HG02852 (cell line): ENCODE data around the gene ANXA10.
A peak's percentile ranks its signal among the peaks of the same experiment; 100 is the strongest.
"Not testable (repeated sequence)": the region's sequence is repeated elsewhere in the genome, so short reads cannot be mapped to it uniquely, and the experiment has no call there.

Experiments used
- ATAC-seq: cut with Tn5 transposase; IDR thresholded peaks from one replicate; pipeline ENCODE4 v1.9.1; 2021; ENCODE audit warnings: mild to moderate bottlenecking, moderate library complexity; ENCODE audit not compliant: unreplicated experiment

Gene ANXA10

DNA sequence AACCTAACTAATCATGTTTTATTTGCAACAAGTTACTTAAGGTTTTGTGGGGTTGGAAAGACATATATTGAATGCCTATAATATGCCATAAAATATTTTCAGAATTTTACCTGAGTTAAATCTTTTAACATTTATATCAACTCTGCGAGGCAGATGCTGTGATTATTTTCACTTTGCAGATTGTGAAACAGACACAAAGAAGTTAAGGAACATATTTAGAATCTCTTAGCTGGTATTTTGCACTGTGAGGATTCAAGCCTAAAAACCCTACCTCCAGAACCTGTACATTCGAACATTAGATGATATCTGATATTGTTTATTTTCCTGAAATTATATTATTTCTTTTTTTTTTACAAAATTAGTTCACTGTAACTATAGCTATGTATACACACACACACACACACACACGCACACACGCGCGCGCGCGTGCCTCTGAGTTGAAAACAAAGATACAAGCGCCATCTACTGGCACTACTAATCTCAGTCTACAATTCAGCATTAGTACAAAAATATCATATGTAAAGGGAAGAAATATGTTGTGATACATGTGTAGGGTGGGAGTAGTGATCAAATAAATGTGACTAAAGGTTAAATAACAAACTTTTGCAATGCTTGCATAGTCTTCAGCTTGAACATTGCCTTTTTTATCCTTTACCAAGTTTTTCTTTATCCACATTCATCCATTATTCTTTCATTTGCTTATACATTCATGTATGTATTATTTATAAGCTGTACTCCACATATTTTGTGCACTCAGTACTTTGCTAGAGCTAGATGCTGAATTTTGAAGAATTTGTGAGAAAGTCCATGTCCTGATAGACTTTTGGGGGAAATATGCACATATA is 61.5 kb downstream of the ANXA10 start:
- ATAC-seq: peak; percentile 89

DNA sequence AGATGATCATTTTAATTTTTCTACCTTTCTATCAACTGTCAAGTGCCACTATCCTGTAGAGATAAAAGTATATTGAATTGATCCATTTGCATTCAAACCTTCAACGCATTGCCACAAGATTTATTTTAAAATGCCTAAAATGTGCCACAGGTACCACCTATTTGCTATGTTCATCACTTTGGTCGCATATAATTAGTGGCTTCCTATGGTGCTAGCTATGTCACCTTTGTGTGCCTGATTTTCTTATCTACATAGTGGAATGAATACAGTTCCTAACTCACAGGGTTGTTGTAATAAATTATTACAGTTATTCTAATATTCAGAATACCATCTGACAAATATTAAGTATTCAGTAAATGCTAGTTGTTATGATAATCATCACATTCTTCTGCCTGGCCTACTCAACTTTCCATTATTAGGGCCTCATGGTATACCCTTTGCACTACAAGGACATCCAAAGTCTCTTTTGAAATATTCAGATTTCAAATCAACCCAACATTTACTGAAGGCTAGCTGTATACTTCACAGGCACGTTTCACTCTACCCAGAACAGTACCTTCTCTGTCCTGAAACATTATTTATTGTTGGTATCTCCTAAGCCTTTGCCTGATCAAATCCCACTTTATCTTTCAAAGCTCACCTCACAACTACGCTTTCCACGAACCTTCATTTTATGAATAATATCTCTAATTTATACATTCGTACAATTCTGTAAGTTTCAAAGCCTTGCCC is 62.4 kb downstream of the ANXA10 start:
- no peak for ATAC-seq

DNA sequence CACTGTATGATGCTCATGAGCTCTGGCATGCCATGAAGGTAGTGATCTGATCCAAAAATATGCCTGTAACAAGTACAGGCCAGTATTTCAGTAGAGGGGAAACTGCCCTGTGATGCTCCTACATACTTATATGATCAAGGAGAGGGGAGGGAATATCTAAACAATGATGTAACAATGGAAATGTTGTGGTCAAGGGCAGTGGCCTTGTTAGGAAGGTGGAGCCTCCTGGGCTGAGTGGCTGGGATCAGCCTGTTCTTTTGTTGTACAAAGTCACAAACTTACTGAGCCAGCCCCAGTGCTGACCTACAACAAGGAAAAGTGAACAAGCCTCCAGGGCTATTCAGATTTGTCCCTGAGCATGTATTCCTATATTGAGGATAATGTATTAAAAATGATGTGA is 70.3 kb downstream of the ANXA10 start:
- ATAC-seq: no peak

DNA sequence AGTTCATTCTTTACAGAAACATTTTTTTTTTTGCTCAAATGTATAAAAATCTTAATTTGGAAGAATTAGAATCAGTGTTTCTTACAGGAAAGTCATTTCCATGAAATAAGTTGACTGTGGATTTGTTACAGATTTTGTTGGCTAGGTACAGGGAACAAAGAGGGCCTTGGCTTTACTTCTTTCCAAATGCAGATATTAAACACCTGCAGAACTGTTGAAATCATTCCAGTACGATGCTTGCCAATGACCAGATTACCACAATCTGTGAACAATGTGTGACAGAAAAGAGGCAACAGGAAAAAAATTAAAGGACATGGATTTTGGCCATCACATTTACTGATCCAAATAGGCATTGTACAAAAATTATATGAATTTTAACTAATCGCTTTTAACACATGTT is 70.8 kb downstream of the ANXA10 start:
- no peak for ATAC-seq

DNA sequence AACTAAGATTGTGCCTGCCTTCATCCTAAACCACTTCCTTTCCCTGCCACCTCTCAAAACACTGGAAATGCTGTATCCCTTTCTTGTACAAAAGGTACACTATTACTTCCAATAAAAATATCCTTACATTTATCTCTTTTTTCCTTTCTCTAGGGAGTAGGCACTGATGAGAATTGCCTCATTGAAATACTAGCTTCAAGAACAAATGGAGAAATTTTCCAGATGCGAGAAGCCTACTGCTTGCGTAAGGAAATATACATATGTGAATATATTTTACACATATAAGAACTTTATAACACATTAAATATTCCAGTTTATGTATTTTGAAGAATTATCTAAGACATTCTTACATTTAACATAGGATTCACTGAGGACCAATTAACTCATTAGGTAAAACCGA is 71.7 kb downstream of the ANXA10 start:
- no peak for ATAC-seq

DNA sequence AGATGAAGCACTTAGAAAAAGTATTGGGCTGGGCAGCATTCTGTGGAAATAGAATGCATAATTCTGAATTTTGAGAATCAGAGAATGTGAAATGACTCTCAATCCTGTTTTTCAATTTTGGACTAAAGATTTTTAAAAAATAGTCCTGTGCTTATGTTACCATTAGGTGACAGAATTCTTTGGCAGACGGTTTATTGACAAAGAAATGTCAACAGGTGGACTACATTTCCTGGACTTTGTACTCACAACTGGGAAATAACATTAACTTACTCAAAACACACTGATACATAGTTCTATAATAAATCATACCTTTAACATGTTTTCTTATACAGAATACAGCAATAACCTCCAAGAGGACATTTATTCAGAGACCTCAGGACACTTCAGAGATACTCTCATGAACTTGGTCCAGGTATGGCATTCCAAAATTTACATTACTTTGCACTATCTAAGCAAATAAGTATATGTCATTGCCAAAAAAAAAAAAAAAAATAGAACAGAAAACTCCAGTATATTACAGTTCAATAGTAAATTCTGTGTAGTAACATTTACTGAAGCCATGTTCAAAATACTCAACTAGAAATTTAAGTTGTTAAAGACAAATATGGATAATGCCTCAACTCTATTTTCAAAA is 72.7 kb downstream of the ANXA10 start:
- ATAC-seq: no peak

DNA sequence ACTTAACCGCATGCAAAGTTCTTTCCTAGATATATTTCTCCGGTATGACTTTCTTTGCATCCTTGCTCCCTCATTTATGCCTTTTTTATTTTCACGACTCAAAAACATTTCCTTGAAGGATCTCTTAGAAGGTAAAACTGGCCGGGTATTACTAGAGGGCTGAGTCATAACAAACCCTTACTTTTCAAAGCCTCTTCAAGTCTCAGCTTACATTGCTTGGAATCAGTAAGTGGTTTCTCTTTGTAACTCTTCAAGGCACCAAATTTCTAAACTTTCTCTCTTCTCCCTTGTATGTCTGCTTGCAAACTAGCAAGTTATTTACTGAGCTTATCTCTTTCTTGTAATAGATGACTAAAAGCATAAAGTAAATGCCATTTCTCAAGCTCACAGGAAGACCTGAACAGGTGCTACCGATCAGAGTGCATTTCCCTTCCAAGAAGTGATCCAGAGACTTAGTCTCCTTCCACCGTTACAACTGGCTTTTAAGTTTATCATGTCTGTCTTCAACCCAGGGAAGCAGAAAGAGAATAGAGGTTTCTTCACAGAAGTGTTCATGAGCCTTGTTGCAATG is 75.5 kb downstream of the ANXA10 start:
- ATAC-seq: peak; percentile 68

DNA sequence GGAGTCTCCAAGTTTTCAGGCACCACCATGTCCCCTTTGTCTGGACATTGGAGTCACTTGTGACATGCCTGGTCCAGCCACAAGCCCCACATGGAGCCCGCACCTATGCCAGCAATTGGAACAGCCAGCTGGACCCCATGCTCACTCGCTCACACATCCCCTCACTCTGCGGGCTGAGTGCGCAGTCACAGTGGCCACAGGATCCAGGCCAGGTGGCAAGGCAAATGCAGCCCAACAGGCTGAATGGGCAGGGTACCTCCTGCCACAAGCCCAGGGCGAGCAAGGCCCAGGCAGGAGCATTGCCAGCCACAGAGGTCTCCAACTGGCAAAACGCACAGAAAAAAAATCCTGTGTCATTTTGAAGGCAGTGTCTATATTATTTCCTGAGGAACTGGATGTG is 82.0 kb downstream of the ANXA10 start:
- ATAC-seq: no peak

DNA sequence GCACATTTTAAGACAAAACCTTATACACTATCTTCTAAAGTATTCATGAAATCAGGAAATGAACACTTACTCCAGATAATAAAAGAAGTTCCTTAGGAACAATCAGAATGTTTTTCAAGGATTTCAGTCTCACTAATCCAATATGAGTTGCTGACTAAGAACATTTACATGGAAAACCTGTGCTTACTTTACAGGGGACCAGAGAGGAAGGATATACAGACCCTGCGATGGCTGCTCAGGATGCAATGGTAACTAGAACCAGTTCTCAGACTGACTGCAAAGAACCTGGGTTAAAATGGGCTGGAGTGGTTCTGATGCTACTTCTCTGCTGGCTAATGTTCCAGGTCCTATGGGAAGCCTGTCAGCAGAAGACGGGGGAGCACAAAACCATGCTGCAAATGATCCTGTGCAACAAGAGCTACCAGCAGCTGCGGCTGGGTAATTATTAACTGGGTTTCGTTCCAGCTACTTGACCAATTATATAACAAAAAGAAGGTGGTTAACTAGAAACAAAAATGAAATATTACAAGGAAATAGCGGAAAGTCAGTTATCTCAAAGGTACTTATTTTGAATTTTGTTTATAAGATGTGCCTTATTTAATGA is 85.3 kb downstream of the ANXA10 start:
- no peak for ATAC-seq

DNA sequence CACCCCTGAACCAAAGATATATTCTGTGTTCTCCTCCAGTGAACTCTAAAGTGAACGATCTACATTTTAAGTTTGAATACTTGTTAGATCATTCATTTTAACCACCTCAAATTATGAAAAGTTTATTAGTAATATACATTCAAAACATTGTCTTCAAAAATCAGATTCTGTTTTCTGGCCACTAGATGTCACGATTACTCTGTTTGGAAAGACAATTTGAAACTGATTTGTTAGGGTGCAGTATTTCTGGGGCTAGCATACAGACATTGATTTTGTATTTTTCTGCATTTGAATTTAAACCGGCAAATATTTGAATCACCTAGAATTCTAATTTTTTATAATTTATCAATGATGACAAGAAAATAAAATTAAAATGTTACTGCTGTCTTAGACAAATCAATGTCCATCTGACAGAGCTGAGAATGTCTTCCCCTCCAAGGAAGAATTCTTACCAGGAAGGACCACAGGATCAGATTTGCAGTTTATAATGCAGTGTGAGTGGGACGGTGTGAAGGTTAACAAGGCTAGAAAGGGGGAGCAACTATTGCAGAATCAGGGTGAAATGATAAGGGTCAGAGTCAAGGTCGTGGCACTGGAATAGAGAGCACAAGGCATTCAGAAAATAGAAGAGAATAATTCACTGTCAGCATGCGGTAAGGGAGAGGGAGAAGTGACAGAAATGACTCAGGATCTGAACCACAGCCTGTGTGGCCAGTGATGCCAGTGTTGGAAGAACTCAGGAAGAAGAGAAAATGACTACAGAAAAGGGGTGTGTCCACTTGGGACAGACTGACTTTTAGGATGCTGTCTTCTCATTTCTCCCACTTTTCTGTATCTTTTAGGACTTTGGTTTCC is 91.6 kb downstream of the ANXA10 start:
- ATAC-seq: no peak

DNA sequence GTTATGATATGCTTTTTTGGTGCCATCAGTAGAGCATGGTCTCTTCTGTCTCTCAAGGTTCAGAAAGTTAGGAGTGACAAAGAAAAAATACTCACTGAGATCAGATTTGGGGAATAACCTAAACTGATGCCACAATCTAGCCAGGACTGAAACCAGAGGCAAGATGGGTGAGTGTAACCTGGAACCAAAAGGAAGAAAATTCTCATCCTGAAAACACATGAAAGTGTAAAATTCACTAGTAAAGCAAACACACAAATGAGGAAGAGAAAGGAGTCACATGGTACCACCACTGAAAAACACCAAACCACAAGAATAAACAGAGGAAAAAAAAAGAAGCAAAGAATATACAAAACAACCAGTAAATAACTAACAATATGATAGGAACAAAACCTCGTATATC is 96.4 kb downstream of the ANXA10 start:
- peak; percentile 68 for ATAC-seq

DNA sequence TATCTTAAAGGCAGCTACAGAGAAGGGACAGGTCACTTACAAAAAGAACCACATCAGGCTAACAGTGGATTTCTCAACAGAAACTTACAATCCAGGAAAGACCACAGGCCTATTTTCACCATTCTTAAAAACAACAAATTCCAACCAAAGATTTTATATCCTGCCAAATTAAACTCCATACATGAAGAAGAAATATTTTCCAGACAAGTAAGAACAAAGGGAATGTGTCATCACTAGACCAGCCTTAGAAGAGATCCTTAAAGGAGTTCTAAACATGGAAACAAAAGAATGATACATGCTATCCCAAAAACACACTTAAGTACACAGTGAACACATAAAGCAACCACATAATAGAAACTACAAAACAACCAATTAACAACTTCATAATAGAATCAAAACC is 105.6 kb downstream of the ANXA10 start:
- no peak for ATAC-seq

DNA sequence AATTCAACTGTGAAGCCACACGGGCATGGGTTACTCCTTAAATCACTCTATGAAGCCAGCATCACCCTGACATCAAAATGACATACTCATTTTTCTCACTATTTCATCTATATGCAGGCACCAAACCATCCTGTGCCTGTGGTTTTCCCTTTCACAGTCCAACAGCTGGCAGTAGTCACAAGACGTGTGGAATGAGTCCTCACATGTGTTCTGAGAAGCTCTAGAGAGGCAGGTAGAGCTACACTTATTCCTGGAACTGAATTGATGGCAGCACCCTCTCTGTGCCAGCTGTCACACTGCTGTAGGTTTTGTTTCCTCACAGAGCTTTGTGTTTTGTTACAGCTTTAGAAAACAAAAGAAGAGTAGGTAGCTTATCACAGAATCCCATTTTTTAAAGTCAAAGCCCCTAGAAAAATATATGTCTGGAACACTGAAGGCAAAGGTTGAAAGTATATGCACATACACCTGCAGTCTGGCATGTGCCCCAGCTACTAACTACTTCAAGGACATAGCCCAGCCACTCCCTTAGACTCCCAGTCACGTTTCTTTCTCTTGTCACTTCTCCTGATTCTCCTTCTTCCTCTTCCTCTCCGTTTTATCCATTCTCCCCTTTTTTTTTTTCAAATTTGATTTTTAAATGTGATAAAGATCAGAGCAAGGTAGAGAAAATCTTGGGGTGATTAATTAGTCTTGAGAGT is 107.1 kb downstream of the ANXA10 start:
- no peak for ATAC-seq

DNA sequence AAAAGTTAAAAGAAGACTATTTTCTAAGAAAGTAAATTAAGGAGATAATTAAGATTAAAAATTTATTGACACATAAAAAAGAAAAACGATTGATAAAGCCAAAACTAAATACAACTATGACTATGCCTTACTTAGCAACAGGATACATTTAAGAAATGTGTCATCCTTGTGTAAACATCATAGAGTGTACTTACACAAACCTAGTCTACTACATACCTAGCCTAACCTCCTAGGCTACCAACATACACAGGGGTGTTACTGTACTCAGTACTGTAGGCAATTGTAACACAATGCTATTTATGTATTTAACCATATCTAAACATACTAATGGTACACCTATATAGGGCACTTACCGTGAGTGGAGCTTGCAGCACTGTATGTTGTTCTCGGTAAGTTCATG is 108.3 kb downstream of the ANXA10 start:
- ATAC-seq: no peak

DNA sequence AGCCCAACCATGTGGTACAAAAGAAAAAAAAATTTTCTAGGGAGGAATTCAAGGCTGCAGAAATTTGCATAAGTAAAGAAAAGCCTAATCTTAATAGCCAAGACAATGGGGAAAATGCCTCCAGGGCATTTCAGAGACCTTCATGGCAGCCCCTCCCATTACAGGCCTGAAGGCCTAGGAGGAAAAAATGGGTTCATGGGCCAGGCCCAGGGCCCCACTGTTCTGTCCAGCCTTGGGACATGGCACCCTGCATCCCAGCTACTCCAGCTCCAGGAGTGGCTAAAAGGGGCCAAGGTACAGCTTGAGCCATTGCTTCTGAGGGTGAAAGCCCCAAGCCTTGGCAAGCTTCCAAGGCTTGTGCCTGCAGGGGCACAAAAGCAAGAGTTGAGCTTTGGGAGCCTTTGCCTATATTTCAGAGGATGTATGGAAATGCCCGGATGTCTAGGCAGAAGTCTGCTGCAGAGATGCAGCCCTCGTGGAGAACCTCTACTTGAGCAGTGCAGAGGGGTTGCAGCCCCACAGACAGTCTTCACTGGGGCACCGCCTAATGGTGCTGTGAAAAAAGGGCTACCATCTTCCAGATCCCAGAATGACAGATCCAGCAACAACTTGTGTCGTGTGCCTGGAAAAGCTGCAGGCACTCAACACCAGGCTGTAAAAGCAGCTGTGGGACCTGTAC is 111.0 kb downstream of the ANXA10 start:
- ATAC-seq: no peak

DNA sequence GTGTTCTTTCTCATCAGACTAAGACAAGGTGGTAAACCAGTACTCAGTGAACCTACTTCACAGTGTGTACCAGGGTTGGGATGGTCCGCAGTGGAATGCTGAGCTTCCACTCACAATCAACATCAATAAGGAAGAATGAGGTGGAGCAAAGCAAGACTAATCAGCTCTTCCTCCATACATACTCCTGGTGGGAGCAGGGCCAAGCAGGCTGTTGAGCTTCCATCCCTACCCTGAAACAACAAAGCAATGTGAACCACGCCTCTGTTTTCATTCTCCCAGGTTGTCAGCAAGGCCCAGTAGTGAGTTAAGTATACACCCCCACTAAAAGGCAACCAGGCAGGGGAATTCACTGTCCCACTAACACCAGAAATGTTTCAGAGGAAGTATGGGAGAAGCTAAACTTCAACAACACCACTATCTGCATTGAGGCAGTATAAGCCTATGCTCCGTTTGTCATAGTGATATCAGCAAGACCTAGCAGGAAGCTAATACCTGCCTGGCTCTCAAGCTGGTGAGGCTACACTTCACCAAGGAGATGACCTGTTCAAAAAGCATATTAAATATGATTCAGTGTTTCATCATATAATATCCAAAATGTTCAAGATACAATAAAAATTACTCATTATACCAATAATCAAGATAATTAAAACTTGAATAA is 116.7 kb downstream of the ANXA10 start:
- no peak for ATAC-seq

DNA sequence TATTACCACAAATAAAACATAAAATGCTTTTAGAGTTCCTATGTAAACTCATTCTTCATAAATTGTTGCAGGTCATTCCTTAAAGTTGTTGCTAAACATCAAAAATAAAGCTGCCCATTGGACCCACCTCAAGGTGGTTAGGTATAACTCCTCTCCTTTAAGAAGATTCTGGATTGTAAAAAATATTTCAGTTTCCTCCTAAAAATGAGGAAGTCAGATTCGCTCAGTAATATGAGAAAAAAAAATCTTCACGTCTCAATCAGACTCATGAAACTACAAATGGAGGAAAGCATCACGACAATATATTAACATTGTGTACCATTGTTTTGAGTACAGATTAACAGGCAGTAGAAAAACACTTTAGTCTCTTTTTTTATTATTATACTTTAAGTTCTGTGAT is 120.3 kb downstream of the ANXA10 start:
- no peak for ATAC-seq

DNA sequence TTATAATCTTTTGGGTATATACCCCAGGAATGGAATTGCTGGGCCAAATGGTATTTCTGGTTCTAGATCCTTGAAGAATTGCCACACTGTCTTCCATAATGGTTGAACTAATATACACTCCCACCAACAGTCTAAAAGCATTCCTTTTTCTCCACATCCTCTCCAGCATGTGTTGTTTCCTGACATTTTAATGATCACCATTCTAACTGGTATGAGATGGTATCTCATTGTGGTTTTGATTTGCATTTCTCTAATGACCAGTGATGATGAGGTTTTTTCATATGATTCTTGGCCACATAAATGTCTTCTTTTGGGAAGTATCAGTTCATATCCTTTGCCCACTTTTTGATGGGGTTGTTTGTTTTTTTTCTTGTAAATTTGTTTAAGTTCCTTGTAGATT is 121.2 kb downstream of the ANXA10 start:
- ATAC-seq: not testable (repeated sequence)

DNA sequence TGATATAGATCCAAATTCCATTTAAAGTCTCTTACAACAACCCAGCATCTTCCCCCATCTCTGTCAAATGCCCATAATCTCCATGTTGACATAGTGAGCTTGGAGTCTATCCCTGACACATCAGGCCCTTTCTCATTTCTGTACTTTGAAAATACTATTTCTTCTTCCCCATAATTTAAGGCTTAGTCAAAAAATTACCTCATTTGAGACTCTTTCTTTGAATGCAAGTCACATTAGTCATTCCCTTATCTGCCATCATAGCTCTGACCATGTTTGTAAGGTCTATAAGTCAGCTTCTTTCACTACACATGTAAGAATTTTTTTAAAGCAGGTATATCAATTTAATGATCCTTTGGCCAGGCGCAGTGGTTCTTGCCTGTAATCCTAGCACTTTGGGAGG is 126.3 kb downstream of the ANXA10 start:
- ATAC-seq: no peak
